Activated CD4-positive, CD25-positive, alpha-beta regulatory T cell treated with anti-CD3 and anti-CD28 coated beads, Interleukin-2, amount 50 U/mL, for 24 hours (primary cell): ENCODE data around the gene SHC4.

ENCODE experiments used
- ATAC-seq, 2 donors: fragments of 150-1000 bp; cut with Tn5 transposase; one replicate each; pipeline ENCODE4 v1.10.0; 2021; ENCODE audit warnings: mild to moderate bottlenecking in 1 of 2, moderate library complexity in 1 of 2

Gene SHC4

DNA sequence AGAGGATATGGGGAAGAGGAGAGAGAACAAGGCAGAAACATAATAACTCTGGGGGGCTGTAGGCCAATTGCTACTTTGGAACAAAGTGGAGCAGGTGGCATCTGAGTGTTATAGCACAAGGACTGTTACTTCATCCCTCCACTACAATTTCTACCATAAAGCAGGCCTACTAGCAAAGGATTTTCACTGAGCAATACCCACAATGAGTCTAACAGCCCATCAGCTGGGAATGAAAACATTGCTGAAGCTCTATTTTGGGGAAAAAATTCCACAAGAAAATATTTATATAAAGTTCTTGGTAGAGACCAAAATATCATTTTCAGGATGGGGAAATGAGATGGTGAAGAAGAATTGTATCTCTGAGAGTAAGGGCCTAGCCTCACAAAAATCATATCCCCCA lies 3.6 kb upstream of the SHC4 start:
- ATAC-seq = no peak

DNA sequence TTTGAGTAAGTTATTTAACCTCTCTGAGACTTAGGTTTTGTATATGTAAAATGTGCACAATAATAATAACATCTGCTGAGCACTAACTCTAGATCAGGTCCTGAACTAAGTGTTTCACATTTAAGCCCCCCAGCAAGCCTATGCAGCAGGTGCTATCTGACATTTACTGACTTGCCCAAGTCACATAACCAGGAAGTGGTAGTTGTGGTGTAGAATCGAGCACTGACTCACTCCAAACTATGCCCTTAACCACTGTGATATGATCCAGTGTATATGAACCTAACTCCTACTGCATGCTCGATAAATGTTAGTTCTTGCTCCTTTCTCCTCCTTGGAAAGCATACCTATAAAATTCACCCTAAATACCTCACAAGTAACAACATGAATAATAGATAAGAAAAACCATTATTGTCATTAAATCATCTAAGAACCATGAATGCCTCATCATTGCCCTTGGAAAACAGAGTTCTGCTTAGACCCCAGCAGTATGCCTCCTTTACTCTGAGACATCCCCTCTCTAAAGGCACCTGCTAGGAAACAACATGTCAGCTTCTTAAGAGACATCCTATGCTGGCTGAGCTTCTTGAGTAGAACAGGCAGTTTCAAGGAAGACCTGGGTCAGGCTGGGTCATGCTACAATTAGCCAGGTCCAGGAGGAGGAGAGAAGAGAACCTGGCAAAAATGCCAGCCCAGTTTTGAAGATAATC lies 3.0 kb upstream of the SHC4 start:
- ATAC-seq = peak; percentile 86 to 94

DNA sequence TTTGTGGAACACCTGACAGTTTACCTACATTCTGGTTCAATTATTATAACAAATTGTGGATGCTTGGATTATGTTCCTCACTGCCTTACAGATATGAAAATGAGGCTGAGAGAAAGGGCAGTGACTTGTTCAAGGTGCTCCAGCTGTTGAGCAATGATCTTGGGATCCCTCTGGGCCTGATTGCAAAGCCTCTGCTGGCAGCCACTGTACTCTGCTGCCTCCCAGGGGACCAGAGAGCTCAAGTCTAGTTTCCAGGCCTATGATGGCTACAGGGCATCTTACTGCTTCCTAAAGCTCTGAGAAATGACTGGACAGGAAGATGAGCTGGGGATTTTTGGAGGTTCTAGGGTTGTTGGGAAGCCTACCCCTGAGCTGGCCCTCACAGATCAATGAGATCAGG lies 2.3 kb upstream of the SHC4 start:
- ATAC-seq = no peak

DNA sequence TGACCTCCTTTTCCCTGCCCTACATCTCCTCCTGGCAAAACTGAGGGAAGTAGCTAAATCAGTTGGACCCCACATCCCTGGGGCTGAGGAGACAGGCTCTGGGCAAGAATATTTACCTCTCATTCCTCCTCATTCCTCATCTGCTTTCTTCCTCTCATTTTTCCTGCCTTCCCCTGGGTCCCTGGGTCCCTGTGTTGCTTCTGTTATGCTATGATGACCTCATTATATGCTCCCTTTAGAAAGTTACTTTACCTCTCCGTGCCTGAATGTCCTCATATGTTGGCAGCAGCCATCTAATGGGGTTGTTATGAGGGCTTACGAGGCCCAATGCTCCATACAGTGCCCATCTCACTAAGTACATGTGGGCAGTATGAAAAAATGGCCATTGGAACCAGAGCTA lies 1.2 kb upstream of the SHC4 start:
- no peak for ATAC-seq

DNA sequence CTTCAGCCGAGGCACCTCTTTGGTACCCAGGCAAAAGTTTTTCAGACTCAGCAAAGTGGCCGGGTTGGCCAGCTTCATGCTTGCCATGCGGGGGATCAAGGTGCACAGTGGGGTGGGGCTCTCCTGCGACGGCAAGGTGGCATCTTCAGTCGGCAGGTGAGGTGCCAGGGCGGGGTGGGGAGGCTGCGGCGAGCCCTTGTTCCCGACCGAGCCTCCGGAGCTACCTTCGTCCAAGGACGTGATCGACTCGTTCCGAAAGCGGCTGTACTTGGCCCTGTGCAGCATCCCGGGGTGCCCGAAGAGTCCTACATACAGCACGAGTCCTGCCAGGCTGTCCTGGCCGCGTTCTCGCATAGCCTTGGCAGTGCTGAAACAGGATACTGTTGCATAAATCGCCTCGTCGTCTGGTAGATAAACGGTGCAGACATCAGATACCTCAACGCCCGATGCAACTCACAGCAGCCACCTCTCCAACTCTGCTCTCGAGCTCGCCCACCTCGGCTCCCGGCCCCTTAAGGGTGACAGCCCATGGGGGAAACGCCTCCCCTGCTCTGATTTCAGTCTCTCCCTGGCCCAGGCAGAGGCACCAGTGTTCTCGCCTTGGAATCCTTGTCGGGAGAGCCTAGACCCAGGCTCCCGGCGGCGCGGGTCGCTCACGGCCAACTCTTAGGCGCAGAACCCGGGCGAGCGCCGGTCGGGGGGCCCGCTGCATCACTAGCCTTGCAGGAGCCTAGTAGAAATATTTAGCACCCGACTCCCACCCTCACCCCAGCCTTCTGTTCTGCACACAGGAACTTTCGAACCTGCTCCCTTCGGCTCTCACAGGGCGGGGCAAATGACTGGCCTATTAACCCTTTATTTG lies 826 bp downstream of the SHC4 start:
- no peak for ATAC-seq

DNA sequence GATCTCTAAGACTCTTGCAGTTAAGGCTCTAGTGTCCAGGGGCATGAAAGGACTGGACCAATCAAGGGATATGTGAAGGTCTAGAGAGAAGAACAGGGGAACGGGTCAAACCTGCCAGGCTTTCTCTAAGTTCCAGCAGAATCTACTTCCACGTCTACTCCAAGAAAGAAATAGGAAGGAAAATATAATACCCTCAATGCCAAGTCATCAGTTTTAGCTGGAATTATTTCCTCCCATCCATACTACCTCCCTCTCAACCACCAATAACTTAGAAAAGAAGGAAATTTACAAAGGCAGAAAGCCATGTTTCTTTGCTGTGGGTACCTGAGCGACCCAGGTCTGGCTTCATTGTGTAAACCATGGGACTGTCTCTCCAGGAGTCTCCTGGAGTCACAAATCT lies 7.8 kb downstream of the SHC4 start:
- no peak for ATAC-seq

DNA sequence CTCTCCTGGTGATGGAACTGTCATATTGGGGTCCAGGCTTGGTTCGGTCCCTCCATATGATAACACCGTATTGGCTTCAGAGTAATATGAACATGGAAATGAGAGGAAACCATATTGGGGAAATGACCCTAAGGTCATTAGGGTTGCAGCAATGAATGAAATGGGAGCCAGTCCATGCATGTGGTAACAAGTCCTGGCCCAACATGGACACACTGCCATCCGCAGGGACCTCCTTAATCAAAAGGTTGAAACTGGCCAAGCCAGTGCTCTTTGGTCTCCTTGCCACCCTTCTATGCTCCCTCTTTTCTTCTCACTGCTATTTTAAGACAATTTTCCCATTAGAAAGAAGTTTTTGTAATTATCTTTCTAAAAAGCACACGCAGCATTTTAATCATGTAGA lies 8.3 kb downstream of the SHC4 start:
- ATAC-seq = no peak

DNA sequence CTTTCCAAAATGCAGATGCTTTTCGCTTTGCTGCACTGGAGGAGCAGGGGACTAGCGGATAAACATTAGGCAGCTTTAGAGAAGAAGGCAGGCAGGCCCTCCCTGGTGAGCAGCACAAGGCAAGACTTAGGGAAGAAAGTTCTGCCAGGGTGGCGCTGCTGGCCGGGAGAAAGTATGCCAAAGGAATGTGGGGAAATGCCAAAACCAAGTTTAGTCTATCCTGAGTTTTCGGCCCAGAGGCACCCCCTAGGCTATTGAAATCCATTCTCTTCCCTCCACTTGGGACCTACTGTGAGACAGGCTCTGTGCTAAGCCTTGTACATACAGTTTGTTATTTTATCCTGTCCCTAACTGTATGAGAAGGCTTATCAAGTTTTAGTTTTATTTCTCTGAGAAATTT lies 9.2 kb downstream of the SHC4 start:
- no peak for ATAC-seq

DNA sequence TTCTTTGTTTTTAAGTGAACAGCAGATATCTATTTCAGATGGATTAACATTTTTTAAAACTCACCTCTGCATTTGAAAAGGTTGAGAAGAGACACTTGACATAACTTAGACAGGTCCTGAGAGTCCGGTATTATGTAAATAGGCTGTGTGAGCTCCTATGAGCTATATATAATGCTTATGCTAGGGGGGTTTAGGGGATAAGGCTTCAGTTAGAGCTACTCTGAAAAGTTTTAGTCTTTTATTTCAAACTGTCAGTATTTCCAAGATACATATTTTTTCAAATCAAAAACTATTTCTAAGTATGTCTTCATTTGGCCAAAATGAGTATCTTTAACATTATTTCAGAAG lies 16.9 kb downstream of the SHC4 start:
- ATAC-seq = no peak

DNA sequence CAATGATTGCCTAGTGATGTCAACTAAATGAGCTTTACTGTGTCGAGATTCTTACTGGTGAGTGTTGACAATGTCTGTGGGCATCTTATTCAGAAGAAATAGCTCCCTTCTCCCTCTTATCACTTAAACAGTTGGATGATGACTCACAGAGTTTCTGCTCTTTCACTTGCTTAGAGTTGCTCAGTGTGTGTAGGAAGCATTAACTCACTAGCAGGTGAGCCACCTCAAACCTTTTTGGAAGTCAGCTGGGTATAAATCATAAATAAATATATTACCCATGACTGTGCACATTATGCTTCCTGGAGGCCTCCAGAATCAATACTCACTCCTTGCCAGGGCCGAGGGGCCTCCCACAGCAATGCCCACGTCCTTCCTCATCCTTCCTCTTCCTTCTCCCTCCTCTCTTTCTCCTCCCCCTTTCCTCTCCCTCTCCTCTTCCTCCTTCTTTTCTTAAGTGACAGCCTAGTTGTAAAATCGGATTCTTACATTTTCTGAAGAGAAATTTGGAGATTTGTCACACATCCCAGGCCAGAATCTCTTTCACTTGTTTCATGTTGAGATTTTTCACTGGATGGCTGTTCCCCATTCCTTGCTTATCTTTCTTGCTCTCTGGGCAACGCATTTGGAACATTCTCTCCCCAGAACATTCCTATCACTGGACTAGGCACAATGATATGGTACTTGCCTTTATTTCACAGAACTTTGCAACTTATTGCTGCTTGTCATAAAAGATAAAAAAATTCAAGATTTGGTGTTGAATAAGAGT lies 17.5 kb downstream of the SHC4 start:
- peak; percentile 89 to 91 for ATAC-seq

DNA sequence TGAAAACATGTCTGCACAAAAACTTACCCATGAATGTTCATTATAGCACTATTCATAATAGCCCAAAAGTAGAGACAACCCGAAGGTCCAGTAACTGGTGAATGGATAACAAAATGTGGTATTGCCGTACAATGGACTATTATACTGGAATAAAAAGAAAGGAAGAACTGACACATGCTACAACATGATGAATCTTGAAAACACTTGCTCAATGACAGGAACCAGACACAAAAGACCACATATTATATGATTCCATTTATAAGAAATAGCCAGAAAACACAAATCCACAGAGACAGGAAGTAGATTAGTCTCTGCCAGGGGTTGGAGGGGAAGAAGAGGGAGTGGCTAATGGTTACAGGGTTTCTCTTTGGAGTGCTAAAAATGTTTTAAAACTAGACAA lies 18.3 kb downstream of the SHC4 start:
- ATAC-seq = no peak

DNA sequence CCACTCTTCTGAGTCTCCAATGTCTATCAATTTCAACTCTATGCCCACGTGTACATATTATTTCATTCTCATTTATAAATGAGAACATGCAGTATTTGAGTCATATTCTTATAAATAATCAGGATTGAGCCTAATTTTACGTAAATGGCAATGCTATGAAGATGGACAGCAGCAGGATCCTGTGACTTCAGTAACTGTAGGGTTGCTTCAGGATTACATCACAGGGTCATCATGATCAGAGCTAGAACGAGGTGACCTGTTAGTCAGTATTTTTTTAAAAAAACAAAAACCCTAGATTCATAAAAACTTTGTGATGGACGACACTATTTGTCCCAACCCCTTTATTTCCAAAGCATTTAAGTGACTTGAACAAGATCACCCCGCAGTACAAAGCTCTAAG lies 21.8 kb downstream of the SHC4 start:
- ATAC-seq = no peak

DNA sequence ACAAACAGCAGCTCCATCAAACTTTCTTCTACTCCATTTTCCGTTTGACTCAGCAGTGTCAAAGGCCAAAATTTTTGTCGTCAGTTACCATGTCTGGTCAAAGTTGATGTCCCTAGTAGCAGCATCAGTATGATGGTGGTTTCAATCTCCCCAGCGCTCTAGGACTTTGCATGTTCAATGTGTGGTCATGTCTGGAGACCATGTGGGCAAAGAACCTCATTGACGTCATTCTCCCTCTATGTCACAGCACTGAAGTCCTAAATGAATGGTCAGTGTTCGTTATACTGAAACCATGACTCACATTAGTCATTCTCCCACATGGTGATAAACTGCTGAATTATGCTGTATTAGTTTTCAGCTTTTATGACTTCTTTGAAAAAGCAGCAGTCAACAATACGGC lies 23.2 kb downstream of the SHC4 start:
- ATAC-seq = peak; percentile 64 to 74

DNA sequence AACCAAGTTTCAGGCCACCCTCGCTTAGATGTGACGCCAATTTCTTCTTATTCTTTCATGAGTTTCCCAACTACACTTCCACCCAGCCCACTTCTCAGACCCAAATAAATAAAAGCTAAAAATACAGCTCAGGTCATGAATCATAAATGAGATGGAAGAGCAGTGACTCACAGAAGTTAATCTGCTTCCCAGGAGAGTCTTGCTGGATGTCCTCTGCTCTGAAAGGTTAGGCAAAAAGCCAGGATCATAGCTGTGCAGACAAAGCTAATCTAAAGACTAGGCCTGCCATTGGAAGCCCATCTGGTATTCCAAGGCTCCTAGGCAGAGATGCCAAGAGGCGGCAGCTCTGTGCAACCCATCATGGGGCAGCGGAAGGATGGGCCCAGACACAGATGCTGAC lies 24.1 kb downstream of the SHC4 start:
- no peak for ATAC-seq

DNA sequence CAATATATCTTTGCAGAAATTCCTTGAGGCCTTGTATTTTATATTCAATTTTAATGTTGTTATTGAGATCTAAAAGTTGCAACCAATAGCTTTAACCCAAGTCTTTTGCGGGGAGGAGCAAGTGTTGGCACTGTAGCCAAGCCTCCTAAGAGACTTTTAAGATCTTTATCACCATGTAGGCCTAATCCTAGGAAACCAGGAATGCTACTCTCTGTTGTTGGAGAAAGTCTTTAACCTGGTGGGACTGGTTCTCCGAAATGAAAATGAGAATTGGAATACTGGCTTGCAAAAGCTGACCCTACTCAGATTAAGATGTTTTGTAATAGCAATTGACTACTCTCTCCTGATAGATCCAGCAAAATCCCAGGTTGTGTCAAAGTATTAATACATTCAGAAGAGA lies 25.8 kb downstream of the SHC4 start:
- ATAC-seq = no peak

DNA sequence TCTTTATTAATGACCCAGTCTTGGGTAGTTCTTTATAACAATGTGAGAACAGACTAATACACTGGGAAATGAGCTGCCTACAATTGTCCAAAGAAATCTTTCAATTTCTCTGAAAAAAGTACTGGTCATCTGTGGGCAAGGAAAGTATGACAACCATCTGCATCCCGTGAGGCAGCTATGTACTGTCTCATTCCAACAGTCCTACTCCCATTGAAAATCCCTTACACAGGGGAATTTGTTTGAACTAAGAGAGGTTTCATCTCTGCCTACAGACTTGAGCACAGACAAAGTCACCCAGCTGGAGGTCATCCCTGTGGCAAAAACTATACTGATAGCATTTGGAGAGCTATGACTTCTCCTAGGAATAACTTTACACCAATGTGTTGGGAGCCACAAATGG lies 27.1 kb downstream of the SHC4 start:
- no peak for ATAC-seq

DNA sequence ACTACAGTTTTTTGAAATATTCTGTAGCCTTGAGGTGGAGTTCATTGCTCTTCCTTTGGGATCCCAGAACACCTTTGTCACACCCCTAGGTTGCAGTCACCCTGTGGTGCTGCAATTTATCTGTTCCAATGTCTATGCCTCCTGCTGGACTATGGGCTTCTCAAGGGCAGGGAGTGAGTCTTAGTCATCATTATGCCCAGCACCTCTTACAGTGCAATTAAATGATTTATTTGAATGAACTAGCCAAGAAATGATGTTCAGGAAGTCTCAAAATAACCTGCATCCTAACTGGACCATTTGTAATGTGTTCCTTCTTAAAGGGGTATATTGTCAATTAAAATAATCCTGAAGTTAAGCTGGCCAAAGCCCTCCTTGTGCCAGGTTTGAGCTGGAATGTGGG lies 28.5 kb downstream of the SHC4 start:
- no peak for ATAC-seq

DNA sequence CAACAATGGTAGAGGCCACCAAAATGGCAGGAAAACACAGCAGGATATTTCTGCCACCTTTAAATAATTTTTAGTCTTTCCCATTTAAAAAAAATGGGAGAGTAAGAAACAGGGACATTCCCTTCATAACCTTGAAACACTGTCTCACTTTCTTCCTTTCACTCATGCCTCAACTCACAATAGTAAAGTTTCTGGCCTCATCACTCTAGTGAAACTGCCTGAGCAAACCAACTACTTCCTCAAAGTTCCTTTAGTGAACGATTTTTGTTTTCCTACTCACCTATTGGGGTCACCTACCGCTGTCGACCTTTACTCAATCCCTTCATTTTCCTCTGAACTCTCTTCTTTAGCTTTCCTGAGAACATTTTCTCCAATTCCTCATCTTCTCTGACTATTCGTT lies 33.0 kb downstream of the SHC4 start:
- no peak for ATAC-seq

DNA sequence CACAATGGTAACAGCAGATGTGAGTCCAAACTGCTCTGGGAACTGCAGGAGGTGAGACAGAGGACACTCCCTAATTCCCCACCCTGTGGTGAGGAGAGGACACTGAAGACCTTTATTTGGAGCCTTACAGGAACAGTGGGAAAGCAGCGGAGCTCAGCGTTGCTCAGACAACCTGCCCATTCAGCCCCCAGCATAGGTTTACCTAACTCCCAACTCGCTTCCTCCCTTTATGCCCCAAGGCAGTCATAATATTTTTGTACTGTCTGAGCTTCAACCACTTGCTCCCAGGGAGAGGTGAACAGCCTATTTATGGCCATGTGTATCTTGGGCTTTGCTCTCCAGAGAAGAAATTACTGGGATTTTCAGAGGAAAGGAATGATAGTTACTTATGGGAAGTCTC lies 34.1 kb downstream of the SHC4 start:
- ATAC-seq = no peak

DNA sequence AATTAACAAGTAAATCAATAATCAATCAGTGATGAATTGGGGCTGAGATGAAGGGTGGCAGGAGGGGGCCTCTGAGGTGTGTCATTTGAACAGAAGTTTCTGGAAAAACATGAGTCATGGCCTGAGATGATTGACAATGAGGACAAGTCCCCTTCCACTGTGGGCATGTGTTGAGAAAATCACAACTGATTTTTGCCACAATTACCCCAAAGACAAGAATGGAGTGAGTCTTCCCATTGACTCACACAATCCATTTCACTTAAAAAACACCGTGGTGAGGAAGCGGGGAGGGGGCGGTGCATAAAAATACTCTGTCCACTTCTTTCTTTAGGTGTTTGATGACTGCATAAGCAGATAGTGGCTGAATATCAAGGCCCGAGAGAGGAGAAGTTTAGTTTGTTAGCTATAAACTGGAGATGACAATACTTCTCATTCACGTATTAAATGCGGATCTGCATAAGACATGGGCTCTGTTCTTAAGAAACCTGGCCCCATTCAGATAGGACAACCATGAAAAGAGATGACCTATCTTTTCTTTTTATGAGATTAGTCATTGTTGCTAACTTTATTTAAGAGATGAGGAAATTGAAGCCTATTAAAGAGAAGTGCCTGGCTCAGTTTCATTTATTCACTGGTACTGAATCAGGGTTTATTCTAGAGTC lies 34.7 kb downstream of the SHC4 start:
- ATAC-seq = peak; percentile 62 to 70

DNA sequence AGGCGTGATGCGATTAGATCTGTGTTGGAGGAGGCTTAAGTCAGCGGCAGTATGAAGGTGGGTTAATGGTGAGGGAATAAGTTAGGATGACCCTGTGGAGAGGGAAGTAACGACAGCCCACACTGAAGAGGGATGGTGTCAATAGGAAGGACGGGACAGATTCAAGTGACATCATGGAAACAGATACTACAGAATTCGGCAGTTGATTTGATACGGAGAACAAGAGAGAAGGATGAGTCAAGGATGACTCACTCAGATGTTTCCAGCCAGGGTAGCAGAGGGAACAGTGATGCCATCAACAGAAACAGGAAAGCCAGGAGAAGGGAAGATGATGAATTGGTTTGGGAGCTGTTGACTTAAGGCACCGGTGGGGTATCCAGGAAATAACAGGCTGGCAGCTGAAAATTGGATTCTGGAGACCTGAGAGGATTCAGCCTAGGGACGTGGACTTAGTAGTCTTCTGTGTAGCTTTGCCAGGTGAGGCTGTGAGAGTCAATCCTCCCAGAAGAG lies 38.0 kb downstream of the SHC4 start:
- ATAC-seq = peak; percentile 45 to 55

DNA sequence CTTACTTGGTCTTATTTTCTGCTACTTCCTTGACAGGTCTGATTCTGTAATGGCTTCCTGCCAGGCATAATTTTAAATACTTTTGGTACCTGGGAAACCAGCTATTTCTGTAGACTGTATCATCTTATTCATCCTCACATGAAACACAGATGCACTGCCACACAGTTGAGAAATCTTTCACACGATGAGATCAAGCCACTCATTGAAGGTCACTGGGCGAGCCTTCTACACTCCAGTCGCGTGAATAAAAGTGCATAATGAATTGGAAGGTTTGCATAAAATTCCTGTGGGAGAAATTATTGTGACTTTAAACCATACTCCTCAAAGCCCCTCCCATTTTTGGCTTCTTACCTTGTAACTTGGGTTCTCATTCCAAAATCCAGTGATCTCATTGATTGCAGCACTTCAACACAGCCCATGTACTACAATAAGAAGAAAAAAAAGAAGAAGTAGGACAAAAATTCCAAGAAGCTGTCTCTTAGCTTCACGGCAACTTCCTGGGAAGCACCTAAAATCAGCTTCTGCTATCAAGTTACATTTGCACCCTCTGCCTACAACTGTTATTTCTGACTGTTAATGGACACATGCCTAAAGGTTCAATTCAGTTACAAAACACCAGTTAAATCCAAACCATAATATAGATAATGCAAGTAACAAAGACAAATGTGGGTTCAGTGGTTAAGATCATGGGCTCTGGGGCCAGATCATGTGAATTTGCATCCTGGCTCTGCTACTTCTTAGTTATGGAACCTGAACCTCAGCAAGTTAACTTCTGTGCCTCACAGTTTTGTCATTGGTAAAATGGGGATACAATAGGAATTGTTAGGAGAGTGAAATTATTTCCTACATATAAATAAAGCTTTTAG lies 39.0 kb downstream of the SHC4 start:
- no peak for ATAC-seq
